HG02981 (cell line): ENCODE measurements around the gene CYP21A2.
"Not testable (repeated sequence)": the region's sequence is repeated elsewhere in the genome, so short reads cannot be mapped to it uniquely, and the experiment has no call there.

ENCODE experiments used
- ATAC-seq: cut with Tn5 transposase; IDR thresholded peaks from one replicate; pipeline ENCODE4 v1.9.1; 2021; ENCODE audit warnings: mild to moderate bottlenecking, moderate library complexity; ENCODE audit not compliant: unreplicated experiment

Gene CYP21A2

DNA sequence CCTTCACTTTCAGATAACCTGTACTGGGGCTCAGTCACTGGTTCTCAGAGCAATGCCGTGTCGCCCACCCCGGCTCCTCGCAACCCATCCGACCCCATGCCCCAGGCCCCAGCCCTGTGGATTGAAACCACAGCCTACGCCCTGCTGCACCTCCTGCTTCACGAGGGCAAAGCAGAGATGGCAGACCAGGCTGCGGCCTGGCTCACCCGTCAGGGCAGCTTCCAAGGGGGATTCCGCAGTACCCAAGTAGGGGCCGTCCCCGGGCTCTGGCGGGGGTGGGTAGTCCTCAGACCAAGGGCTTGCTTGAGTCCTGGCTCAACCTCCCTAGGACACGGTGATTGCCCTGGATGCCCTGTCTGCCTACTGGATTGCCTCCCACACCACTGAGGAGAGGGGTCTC is 8.7 kb upstream of the CYP21A2 start:
- not testable (repeated sequence) for ATAC-seq

GRCh38 chr6:32035283-32036013 is 2.8 kb upstream of the CYP21A2 start:
- ATAC-seq, result not testable (repeated sequence)

DNA sequence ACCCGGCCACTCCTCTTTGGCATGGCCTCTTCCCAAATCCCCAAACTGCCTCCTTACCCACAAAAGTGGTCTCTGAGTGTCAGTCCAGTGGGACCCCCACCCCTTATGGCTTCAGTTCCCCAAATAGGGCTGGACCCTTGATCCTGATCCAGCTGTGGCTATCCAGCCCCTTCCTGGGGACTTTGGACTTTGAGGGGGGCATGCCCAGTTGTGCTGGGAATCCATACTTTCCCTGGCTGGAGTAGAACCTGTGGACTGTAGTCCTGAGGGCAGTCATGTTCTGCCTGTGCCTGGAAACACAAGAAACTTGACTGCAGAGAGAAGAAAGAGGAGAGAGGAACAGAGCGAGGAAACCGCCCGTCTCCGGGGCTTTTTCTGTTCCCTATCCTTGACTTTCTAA is 1.1 kb upstream of the CYP21A2 start:
- not testable (repeated sequence) for ATAC-seq

DNA sequence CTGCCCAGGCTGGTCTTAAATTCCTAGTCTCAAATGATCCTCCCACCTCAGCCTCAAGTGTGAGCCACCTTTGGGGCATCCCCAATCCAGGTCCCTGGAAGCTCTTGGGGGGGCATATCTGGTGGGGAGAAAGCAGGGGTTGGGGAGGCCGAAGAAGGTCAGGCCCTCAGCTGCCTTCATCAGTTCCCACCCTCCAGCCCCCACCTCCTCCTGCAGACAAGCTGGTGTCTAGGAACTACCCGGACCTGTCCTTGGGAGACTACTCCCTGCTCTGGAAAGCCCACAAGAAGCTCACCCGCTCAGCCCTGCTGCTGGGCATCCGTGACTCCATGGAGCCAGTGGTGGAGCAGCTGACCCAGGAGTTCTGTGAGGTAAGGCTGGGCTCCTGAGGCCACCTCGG is 663 bp downstream of the CYP21A2 start:
- not testable (repeated sequence) for ATAC-seq

DNA sequence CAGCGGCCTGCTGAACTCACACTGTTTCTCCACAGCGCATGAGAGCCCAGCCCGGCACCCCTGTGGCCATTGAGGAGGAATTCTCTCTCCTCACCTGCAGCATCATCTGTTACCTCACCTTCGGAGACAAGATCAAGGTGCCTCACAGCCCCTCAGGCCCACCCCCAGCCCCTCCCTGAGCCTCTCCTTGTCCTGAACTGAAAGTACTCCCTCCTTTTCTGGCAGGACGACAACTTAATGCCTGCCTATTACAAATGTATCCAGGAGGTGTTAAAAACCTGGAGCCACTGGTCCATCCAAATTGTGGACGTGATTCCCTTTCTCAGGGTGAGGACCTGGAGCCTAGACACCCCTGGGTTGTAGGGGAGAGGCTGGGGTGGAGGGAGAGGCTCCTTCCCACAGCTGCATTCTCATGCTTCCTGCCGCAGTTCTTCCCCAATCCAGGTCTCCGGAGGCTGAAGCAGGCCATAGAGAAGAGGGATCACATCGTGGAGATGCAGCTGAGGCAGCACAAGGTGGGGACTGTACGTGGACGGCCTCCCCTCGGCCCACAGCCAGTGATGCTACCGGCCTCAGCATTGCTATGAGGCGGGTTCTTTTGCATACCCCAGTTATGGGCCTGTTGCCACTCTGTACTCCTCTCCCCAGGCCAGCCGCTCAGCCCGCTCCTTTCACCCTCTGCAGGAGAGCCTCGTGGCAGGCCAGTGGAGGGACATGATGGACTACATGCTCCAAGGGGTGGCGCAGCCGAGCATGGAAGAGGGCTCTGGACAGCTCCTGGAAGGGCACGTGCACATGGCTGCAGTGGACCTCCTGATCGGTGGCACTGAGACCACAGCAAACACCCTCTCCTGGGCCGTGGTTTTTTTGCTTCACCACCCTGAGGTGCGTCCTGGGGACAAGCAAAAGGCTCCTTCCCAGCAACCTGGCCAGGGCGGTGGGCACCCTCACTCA is 1.4 kb downstream of the CYP21A2 start:
- ATAC-seq, result not testable (repeated sequence)

- ATAC-seq, result not testable (repeated sequence)
These were observed 2.3 kb downstream of the CYP21A2 start for GRCh38 chr6:32040299-32041049.

DNA sequence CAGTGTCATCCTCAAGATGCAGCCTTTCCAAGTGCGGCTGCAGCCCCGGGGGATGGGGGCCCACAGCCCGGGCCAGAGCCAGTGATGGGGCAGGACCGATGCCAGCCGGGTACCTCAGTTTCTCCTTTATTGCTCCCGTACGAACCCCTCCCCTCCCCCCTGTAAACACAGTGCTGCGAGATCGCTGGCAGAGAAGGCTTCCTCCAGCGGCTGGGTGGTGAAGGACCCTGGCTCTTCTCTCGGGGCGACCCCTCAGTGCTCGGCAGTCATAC is 2.8 kb downstream of the CYP21A2 start:
- not testable (repeated sequence) for ATAC-seq

DNA sequence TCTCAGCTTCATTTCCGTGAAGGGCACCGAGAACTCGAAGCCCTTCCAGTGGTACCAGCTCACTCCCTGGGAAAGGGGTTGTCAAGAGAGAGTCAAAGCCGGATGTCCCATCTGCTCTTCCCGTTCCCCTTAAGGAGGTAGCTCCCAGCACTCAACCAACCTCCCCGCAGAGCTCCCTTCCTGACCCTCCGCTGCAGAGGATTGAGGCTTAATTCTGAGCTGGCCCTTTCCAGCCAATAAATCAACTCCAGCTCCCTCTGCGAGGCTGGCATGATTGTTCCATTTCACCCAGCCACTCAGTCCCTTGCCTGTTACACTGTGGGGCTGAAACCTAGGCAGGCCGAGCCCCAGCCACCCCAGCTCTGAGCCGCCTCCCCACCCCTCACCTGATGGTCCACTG is 3.2 kb downstream of the CYP21A2 start:
- ATAC-seq, result not testable (repeated sequence)

DNA sequence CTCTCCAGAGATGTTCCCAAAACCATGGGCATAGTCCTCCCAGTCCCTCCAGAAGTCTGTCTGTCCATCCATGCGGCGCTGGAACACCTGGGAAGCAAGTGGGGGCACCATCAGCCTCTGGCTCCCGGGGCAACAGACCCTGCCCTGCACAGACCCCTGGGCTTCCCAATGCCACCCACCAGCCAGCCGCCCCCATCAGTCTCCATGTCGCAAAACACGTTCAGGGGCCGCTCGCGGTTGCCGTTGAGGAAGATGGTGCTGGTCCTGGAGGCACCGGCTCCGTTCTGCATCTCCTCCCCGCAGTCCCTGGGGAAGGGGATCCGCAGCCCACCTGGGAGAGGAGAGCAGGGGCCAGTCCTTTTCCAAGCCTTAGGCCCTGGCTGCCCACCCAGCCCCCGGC is 4.1 kb downstream of the CYP21A2 start:
- not testable (repeated sequence) for ATAC-seq

GRCh38 chr6:32043589-32044380 is 5.6 kb downstream of the CYP21A2 start:
- not testable (repeated sequence) for ATAC-seq

- ATAC-seq, result not testable (repeated sequence)
These were observed 6.7 kb downstream of the CYP21A2 start for GRCh38 chr6:32044916-32045315.

DNA sequence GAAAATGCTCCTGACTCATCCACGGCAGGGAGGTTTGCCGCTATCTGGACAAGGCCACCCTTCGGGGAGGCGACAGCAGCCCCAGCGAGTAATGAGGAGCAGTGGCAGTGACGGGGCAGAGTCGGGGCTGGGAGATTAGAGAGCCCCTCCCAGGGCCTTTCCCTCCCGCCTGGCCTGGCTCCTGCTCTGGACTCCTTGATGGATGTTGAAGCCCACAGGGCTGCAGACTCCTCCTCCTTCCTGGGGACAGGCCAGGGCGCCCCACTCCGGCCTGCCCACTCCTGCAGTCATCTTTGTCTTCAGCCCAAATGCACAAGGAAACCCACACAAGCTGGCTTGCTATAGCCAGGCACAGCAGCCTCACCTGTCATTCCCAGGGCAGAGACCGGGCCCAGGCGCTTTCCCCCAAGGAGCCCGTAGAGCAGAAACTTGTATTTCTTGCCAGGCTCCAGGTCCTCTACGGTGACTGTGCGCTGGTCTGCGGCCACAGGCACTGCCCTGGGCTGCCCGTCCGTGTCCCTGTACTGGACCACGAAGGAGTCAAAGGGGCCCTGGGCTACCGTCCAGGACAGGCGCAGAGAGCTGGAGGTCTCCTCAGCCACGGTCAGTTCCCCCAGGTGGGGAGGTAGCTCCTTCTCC is 7.7 kb downstream of the CYP21A2 start:
- ATAC-seq, result no peak

DNA sequence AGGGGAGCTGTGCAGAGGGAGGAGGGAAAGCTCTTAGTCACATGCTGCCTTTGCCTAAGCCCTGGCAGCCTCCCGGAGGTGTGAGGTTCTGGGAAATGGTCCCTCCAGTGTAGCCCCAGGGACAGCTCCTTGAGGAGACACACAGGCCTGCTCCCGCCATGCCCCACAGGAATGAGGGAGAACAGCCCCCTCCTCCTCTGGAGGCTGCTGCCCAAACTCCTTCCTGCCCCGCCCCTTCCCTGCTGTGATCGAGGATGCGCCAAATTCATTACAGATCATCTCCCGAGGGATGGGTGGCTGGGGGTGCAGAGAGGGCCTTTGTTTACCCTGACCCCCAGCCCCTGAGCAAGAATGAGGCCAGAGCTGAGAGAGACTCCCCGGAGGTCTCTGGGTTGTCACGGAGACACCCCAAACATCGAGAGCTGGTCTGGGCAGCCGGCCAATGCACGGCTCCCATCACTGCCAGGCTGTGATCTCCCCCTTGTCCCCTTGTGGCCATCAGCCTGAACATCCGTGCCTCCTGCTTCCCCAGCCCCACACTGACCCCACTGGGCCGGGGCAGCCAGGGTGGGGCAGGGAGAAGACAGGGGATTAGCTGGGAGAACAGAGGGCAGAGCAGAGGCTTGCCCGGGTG is 8.4 kb downstream of the CYP21A2 start:
- ATAC-seq, result no peak

DNA sequence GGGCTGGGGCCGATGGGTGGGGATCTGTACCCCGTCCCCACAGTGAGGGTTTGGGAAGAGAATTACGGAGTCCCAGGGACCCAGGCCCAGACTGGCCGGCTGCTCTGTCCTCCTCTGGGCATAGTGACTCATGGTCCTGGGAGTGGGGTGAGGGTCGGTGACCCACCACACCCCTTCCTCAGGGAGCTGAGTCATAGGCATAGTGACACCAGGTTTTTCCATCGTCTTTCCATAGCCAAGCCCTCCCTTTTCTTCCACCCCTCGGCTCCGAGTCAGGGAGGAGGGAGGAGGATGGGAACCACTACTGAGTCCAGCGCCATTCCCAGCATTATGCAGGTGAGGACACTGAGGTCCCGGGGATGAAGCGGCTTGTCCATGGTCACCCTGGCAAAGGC is 8.9 kb downstream of the CYP21A2 start:
- no peak for ATAC-seq

- no peak for ATAC-seq
These were observed 9.3 kb downstream of the CYP21A2 start for GRCh38 chr6:32047539-32047854.

DNA sequence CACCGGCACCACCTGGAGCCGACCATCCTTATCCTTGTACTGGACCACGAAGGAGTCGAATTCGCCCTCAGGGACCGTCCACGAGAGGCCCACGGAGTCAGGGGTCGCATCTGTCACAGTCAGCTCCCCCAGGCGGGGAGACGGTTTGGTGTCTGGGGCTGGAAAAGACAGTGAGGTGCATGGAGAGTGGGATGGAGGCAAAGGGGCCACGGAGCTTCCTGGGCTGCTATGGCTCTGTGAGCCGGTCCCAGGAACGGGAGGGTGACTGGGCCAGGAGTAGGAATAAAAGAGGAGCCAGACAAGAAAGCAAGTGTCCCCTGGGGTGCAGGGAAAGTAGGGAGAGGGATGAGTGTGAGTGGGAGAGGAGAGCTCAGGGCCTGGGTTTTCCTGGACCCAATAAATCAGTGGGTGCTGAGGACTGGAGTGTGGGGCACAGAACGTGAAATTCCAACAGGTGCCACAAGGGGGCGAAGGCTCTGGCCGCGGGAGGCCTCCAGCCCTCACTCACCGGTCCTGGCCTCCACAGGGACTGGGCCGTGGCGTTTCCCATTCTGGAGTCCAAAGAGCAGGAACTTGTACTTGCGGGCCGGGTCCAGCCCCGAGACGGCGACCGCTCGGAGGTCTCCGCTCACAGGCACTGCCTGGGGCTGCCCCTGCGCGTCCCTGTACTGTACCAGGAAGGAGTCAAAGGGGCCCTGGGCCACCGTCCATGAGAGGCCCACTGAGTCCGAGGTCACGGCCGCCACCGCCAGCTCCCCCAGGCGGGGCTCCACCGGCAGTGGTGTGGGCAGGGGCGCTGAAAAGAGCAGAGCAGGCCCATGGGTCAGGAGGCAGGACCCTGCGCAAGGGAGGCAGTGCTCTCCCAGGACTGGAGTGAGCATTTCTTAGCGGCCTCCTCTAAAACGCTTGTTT is 9.9 kb downstream of the CYP21A2 start:
- no peak for ATAC-seq

DNA sequence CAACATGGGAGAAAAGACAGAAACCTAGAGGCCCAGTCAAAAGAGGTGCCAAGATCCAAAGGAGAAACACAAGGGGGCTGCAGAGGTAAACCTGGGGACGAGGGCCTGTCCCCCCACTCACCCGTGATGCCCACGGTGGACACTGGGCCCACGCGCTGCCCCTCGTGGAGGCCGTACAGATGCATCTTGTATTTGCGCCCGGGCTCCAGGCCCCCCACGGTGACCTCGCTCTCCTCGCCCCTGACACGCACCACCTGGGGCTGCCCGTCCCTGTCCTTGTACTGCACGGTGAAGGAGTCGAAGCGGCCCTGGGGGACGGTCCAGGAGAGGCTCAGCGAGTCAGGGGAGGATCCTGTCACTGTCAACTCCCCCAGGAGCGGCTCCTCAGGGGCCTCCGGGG is 10.9 kb downstream of the CYP21A2 start:
- not testable (repeated sequence) for ATAC-seq

- ATAC-seq, result not testable (repeated sequence)
These were observed 11.5 kb downstream of the CYP21A2 start for GRCh38 chr6:32049736-32050135.

- ATAC-seq, result no peak
These were observed 12.3 kb downstream of the CYP21A2 start for GRCh38 chr6:32050562-32050961.
